BLaER1 (cell line): ENCODE data around the gene PPIP5K2.

Experiments
- H3K27ac ChIP-seq: shearing (Covaris generic); formaldehyde crosslinking; 2 replicates; pipeline ENCODE4 v1.8.1; 2022
- H3K27me3 ChIP-seq: shearing (Covaris generic); formaldehyde crosslinking; 2 replicates; pipeline ENCODE4 v1.8.1; 2022
- H3K36me3 ChIP-seq: shearing (Covaris generic); formaldehyde crosslinking; 2 replicates; pipeline ENCODE4 v1.8.1; 2022
- H3K4me1 ChIP-seq: shearing (Covaris generic); formaldehyde crosslinking; 2 replicates; pipeline ENCODE4 v1.8.1; 2022
- H3K4me2 ChIP-seq: shearing (Covaris generic); formaldehyde crosslinking; 2 replicates; pipeline ENCODE4 v1.8.1; 2022
- H3K4me3 ChIP-seq: shearing (Covaris generic); formaldehyde crosslinking; 2 replicates; pipeline ENCODE4 v1.8.1; 2022
- H3K9ac ChIP-seq: shearing (Covaris generic); formaldehyde crosslinking; 2 replicates; pipeline ENCODE4 v1.8.1; 2022
- H3K9me3 ChIP-seq: shearing (Covaris generic); formaldehyde crosslinking; 2 replicates; pipeline ENCODE4 v1.8.1; 2022
- H4K20me1 ChIP-seq: shearing (Covaris generic); formaldehyde crosslinking; 2 replicates; pipeline ENCODE4 v1.8.1; 2022
- Cebpa-rat ChIP-seq: shearing (Covaris generic); IDR thresholded peaks from 2 replicates; pipeline ENCODE4 v1.8.1; 2022

PPIP5K2 gene

GRCh38 chr5:103255691-103256090 is 135.6 kb downstream of the PPIP5K2 start:
- Histone ChIP-seq H3K4me1 (peaks cover 12% of the 10 kb centered on the region), H3K27ac (no peak overlapping the region), H3K27me3 (no peaks in the 10 kb centered on the region), H3K9me3 (no peaks in the 10 kb centered on the region), H3K9ac (no peak overlapping the region), H3K4me2 (no peak overlapping the region), H3K36me3 (no peaks in the 10 kb centered on the region), H3K4me3 (no peak overlapping the region), H4K20me1 (peaks cover 3% of the 10 kb centered on the region)
- no peak for TF ChIP-seq Cebpa-rat

GRCh38 chr5:103256178-103256577 is 136.1 kb downstream of the PPIP5K2 start:
- H3K27ac ChIP-seq = no peak overlapping the region
- no peak overlapping the region for H3K4me3 ChIP-seq
- H3K4me2 ChIP-seq = no peak overlapping the region
- peaks cover 17% of the 10 kb centered on the region for H3K4me1 ChIP-seq
- H3K27me3 ChIP-seq = no peaks in the 10 kb centered on the region
- no peaks in the 10 kb centered on the region for H3K9me3 ChIP-seq
- peaks cover 8% of the 10 kb centered on the region for H4K20me1 ChIP-seq
- no peak overlapping the region for H3K9ac ChIP-seq
- no peak for TF ChIP-seq Cebpa-rat
- no peaks in the 10 kb centered on the region for H3K36me3 ChIP-seq

GRCh38 chr5:103258368-103258956 is 138.4 kb downstream of the PPIP5K2 start, which contains the start of gene MACIR:
Gene MACIR, plus strand, starts transcription at chr5:103258763. Its CDS starts 17,157 bp downstream, at chr5:103275920.
- Histone ChIP-seq H3K4me1 (peaks cover 38% of the 10 kb centered on the region), H3K9ac (peak within 1 kb of the TSS; percentile 91), H3K36me3 (no peaks in the 10 kb centered on the region), H3K9me3 (no peaks in the 10 kb centered on the region), H4K20me1 (peaks cover 26% of the 10 kb centered on the region), H3K27ac (peak within 1 kb of the TSS; percentile 90), H3K4me3 (peak within 1 kb of the TSS; percentile 96), H3K27me3 (no peaks in the 10 kb centered on the region), H3K4me2 (peak within 1 kb of the TSS; percentile 87)
- no peak for TF ChIP-seq Cebpa-rat

- peak overlapping the region; percentile 91 for H3K9ac ChIP-seq
These were observed 139.0 kb downstream of the PPIP5K2 start for GRCh38 chr5:103258957-103259704.

GRCh38 chr5:103259705-103260355 is 139.7 kb downstream of the PPIP5K2 start:
- Histone ChIP-seq H3K9me3 (no peaks in the 10 kb centered on the region), H3K27ac (peak overlapping the region; percentile 90), H3K4me3 (peak overlapping the region; percentile 96), H4K20me1 (peaks cover 31% of the 10 kb centered on the region), H3K9ac (peak overlapping the region; percentile 91), H3K27me3 (no peaks in the 10 kb centered on the region), H3K4me2 (peak overlapping the region; percentile 87), H3K36me3 (no peaks in the 10 kb centered on the region), H3K4me1 (peaks cover 38% of the 10 kb centered on the region)
- TF ChIP-seq Cebpa-rat = no peak

More at GRCh38 chr5:103258957-103259704, 139.0 kb downstream of the PPIP5K2 start:
- H3K4me2 ChIP-seq = peak overlapping the region; percentile 87
- H3K9me3 ChIP-seq = no peaks in the 10 kb centered on the region
- H3K27ac ChIP-seq = peak overlapping the region; percentile 90
- peak overlapping the region; percentile 96 for H3K4me3 ChIP-seq
- H4K20me1 ChIP-seq = peaks cover 26% of the 10 kb centered on the region
- H3K36me3 ChIP-seq = no peaks in the 10 kb centered on the region
- peaks cover 38% of the 10 kb centered on the region for H3K4me1 ChIP-seq
- no peak for TF ChIP-seq Cebpa-rat
- H3K27me3 ChIP-seq = no peaks in the 10 kb centered on the region

- no peak overlapping the region for H3K27ac ChIP-seq
- peaks cover 41% of the 10 kb centered on the region for H4K20me1 ChIP-seq
- H3K9me3 ChIP-seq = no peaks in the 10 kb centered on the region
- H3K9ac ChIP-seq = no peak overlapping the region
- no peak for TF ChIP-seq Cebpa-rat
- peak overlapping the region; percentile 29; the same call in 1 of the 2 replicates for H3K4me3 ChIP-seq
- H3K4me2 ChIP-seq = peak overlapping the region; percentile 87
- H3K27me3 ChIP-seq = no peaks in the 10 kb centered on the region
- H3K36me3 ChIP-seq = 0 out of 2 replicates have a peak, but pooled peaks cover 5% of the 10 kb centered on the region
- H3K4me1 ChIP-seq = peaks cover 38% of the 10 kb centered on the region
These were observed 140.8 kb downstream of the PPIP5K2 start for GRCh38 chr5:103260951-103261350.
